Right lobe of liver (tissue), 4 donors: ENCODE measurements around the gene GCGR.

ENCODE experiments used
- POLR2A ChIP-seq: fragments of 450-650 bp; IDR thresholded peaks from one replicate; pipeline ENCODE4 v1.6.1; 2017; ENCODE audit warnings: antibody characterized with exemption, mild to moderate bottlenecking
- TF ChIP-seq, protein P1 (sequence below), 4 donors: fragments of 200-600 bp in 3 of 4; fragments of 450-650 bp in 1 of 4; IDR thresholded peaks; one replicate each; pipeline versions ENCODE4 v1.5.1 to v1.8.0; 2016 to 2022; ENCODE audit warnings: antibody characterized with exemption in 4 of 4, mild to moderate bottlenecking in 2 of 4
- donor health status: DM: no; HTN: no; CAD: no.
- donor health status: DM: no; HTN: no; CAD: no.
- donor health status: DM: no; HTN: yes; CAD: no.

DNA sequence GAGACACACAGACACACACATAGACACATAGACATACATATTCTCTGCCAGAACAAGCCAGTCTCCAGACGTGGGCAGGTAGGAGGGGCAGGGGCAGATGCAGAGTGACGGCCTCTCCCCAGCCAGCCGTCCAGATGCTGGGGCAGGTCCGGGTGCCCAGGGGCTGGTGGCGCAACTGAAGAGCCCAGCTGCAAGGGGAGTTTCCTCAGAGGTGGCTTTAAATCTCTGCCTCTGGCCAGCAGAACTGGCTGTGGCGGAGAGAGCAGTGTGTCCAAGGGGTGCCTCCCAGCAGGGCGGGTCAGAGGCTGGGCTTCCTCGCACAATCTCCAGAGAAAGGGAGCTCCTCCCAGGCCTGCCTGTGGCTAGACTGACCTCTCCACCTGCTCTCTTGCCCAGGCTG is 9.4 kb upstream of the GCGR start:
- TF ChIP-seq, protein P1, sequence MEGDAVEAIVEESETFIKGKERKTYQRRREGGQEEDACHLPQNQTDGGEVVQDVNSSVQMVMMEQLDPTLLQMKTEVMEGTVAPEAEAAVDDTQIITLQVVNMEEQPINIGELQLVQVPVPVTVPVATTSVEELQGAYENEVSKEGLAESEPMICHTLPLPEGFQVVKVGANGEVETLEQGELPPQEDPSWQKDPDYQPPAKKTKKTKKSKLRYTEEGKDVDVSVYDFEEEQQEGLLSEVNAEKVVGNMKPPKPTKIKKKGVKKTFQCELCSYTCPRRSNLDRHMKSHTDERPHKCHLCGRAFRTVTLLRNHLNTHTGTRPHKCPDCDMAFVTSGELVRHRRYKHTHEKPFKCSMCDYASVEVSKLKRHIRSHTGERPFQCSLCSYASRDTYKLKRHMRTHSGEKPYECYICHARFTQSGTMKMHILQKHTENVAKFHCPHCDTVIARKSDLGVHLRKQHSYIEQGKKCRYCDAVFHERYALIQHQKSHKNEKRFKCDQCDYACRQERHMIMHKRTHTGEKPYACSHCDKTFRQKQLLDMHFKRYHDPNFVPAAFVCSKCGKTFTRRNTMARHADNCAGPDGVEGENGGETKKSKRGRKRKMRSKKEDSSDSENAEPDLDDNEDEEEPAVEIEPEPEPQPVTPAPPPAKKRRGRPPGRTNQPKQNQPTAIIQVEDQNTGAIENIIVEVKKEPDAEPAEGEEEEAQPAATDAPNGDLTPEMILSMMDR (IDR thresholded peaks at IDR 0.05) = no peak
- TF ChIP-seq POLR2A = no peak
